Measurements from ENCODE around the gene PHACTR3. TPM values are rescaled to one million over a fixed set of nuclear protein-coding genes. Genes with fewer than 3 reads are reported as not detected.

Gene PHACTR3
- total RNA-seq, 4 donors from 2014 or later: 2.4 to 12.8 (median 9.7) TPM

GRCh38 chr20:59749301-59749700 lies 145.0 kb downstream of the PHACTR3 start:
- Histone ChIP-seq H3K27me3 (peaks cover 50% of the 10 kb centered on the region), H3K4me1 (peaks cover 31% of the 10 kb centered on the region), H3K36me3 (no peaks in the 10 kb centered on the region), H3K4me3 (no peak overlapping the region), H3K27ac (peak overlapping the region; percentile 30), H3K9me3 (no peaks in the 10 kb centered on the region)
- no peak for DNase-seq (ENCODE audit: low spot score in 2 of 2)
- WGBS: 60% methylated on average over 12 of the region's 12 CpGs
- TF ChIP-seq POLR2AphosphoS5 (IDR thresholded peaks at IDR 0.05) (no peak), EP300 (IDR thresholded peaks at IDR 0.05) (no peak), POLR2A (IDR thresholded peaks at IDR 0.05) (no peak), CTCF (IDR thresholded peaks at IDR 0.05) (no peak)

GRCh38 chr20:59750209-59750840 lies 146.0 kb downstream of the PHACTR3 start:
- 69% methylated on average over 21 of the region's 21 CpGs for WGBS
- TF ChIP-seq CTCF (IDR thresholded peaks at IDR 0.05): no peak
- no peak for TF ChIP-seq POLR2A (IDR thresholded peaks at IDR 0.05)
- no peak for TF ChIP-seq POLR2AphosphoS5 (IDR thresholded peaks at IDR 0.05)
- no peak for TF ChIP-seq EP300 (IDR thresholded peaks at IDR 0.05)
- Histone ChIP-seq H3K9me3 (no peaks in the 10 kb centered on the region), H3K4me3 (no peak overlapping the region), H3K36me3 (no peaks in the 10 kb centered on the region), H3K4me1 (peaks cover 31% of the 10 kb centered on the region), H3K27me3 (peaks cover 60% of the 10 kb centered on the region), H3K27ac (no peak overlapping the region)
- DNase-seq (ENCODE audit: low spot score in 2 of 2): no peak

- H3K4me1 ChIP-seq: peaks cover 31% of the 10 kb centered on the region
- 41% methylated on average over 9 of the region's 21 CpGs for WGBS
- no peaks in the 10 kb centered on the region for H3K9me3 ChIP-seq
- H3K36me3 ChIP-seq: no peaks in the 10 kb centered on the region
- H3K4me3 ChIP-seq: no peak overlapping the region
- no peak overlapping the region for H3K27ac ChIP-seq
- no peak for DNase-seq (ENCODE audit: low spot score in 2 of 2)
- peaks cover 66% of the 10 kb centered on the region for H3K27me3 ChIP-seq
- TF ChIP-seq EP300 (IDR thresholded peaks at IDR 0.05) (no peak), CTCF (IDR thresholded peaks at IDR 0.05) (peak; percentile 14 to 78)
Observed at GRCh38 chr20:59751075-59751711, 146.9 kb downstream of the PHACTR3 start.

- WGBS: 31% methylated on average over 15 of the region's 17 CpGs
- no peak for TF ChIP-seq POLR2AphosphoS5 (IDR thresholded peaks at IDR 0.05)
- TF ChIP-seq POLR2A (IDR thresholded peaks at IDR 0.05): no peak
- no peak for TF ChIP-seq EP300 (IDR thresholded peaks at IDR 0.05)
- no peak for TF ChIP-seq CTCF (IDR thresholded peaks at IDR 0.05)
- Histone ChIP-seq H3K4me1 (peaks cover 31% of the 10 kb centered on the region), H3K36me3 (no peaks in the 10 kb centered on the region), H3K27ac (no peak overlapping the region), H3K4me3 (no peak overlapping the region), H3K27me3 (peaks cover 71% of the 10 kb centered on the region), H3K9me3 (no peaks in the 10 kb centered on the region)
- no peak for DNase-seq (ENCODE audit: low spot score in 2 of 2)
Observed at GRCh38 chr20:59752101-59752586, 147.8 kb downstream of the PHACTR3 start.

- Histone ChIP-seq H3K9me3 (no peaks in the 10 kb centered on the region), H3K4me3 (no peak overlapping the region), H3K4me1 (peaks cover 31% of the 10 kb centered on the region), H3K36me3 (no peaks in the 10 kb centered on the region), H3K27ac (no peak overlapping the region), H3K27me3 (peaks cover 71% of the 10 kb centered on the region)
- DNase-seq (ENCODE audit: low spot score in 2 of 2): no peak
- WGBS: 37% methylated on average over 19 of the region's 20 CpGs
- TF ChIP-seq EP300 (IDR thresholded peaks at IDR 0.05) (no peak), POLR2A (IDR thresholded peaks at IDR 0.05) (no peak), POLR2AphosphoS5 (IDR thresholded peaks at IDR 0.05) (no peak), CTCF (IDR thresholded peaks at IDR 0.05) (no peak)
Observed at GRCh38 chr20:59752704-59753460, 148.5 kb downstream of the PHACTR3 start.

All from suprapubic skin (tissue), 4 donors.